ENCODE measurements around the gene NLRX1. TPM values are rescaled to one million over a fixed set of nuclear protein-coding genes. Genes with fewer than 3 reads are reported as not detected.
A peak's percentile ranks its signal among the peaks of the same experiment; 100 is the strongest.
"Not testable (repeated sequence)": the region's sequence is repeated elsewhere in the genome, so short reads cannot be mapped to it uniquely, and the experiment has no call there.

NLRX1 gene
- total RNA-seq, 1 experiment from 2014 or later = 7.2 TPM

- ChIA-PET POLR2A (interaction anchor here (1.0 kb wide), 1 partner anchor 25 kb away, joined by 5 read pairs; the partner anchor contains the start of gene DPAGT1), CTCF (interaction anchor here (1.2 kb wide), 1 partner anchor 25 kb away, joined by 4 read pairs; no protein-coding TSS in a partner anchor)
These were observed 41.8 kb upstream of the NLRX1 start for GRCh38 chr11:119126675-119127268.

GRCh38 chr11:119130662-119131061 lies 37.9 kb upstream of the NLRX1 start:
- no peak overlapping the region for H3K4me3 ChIP-seq (ENCODE audit: low read depth, low read length)

More at GRCh38 chr11:119126675-119127268, 41.8 kb upstream of the NLRX1 start:
- Histone ChIP-seq H3K36me3 (ENCODE audit: control insufficient read depth, insufficient read depth, low read length) (peaks cover 13% of the 10 kb centered on the region), H3K9me3 (no peaks in the 10 kb centered on the region), H3K27me3 (replicated peaks; ENCODE audit: control insufficient read depth, insufficient read depth, low read length) (no peaks in the 10 kb centered on the region), H3K4me1 (peaks cover 14% of the 10 kb centered on the region), H3K4me3 (ENCODE audit: low read depth, low read length) (no peak overlapping the region)
- DNase-seq = no peak
- no peak for TF ChIP-seq CTCF (IDR thresholded peaks at IDR 0.05; ENCODE audit: insufficient read depth in 1 of 2, low read depth in 1 of 2, low read length in 1 of 2, severe bottlenecking in 1 of 2, unreplicated experiment in 1 of 2)
- Mint-ChIP-seq H3K27ac (ENCODE audit: unreplicated experiment) (no peak overlapping the region), H3K4me1 (ENCODE audit: low read depth, unreplicated experiment) (peaks cover 15% of the 10 kb centered on the region), H3K4me3 (ENCODE audit: unreplicated experiment) (no peak overlapping the region), H3K9me3 (ENCODE audit: unreplicated experiment) (no peaks in the 10 kb centered on the region), H3K36me3 (ENCODE audit: insufficient read depth, unreplicated experiment) (peaks cover 64% of the 10 kb centered on the region), H3K27me3 (ENCODE audit: insufficient read depth, unreplicated experiment) (no peaks in the 10 kb centered on the region)
- no TSS peak for BruUV-seq (replicated peaks)
- intact Hi-C loops (cut with micrococcal nuclease; ENCODE audit: unreplicated experiment) = no loop called here

GRCh38 chr11:119134389-119134978 lies 34.0 kb upstream of the NLRX1 start:
- no peaks in the 10 kb centered on the region for H3K27me3 ChIP-seq (replicated peaks; ENCODE audit: control insufficient read depth, insufficient read depth, low read length)
- POLR2A ChIA-PET = interaction anchor here (1.9 kb wide), 1 partner anchor 13 kb away, joined by 6 read pairs; the partner anchor contains the start of gene HINFP
- H3K36me3 ChIP-seq (ENCODE audit: control insufficient read depth, insufficient read depth, low read length) = peaks cover 11% of the 10 kb centered on the region
- H3K27ac Mint-ChIP-seq (ENCODE audit: unreplicated experiment) = no peak overlapping the region
- no peaks in the 10 kb centered on the region for H3K4me1 Mint-ChIP-seq (ENCODE audit: low read depth, unreplicated experiment)
- H3K36me3 Mint-ChIP-seq (ENCODE audit: insufficient read depth, unreplicated experiment) = peaks cover 35% of the 10 kb centered on the region
- no peak overlapping the region for H3K4me3 Mint-ChIP-seq (ENCODE audit: unreplicated experiment)
- intact Hi-C loops (cut with micrococcal nuclease; ENCODE audit: unreplicated experiment) = no loop called here
- no peaks in the 10 kb centered on the region for H3K9me3 ChIP-seq
- CTCF ChIA-PET = interaction anchor here (0.7 to 0.9 kb wide), 2 partner anchors 13 to 40 kb away, joined by 3 read pairs; partner anchors contain the start of gene HINFP
- BruUV-seq (replicated peaks) = no TSS peak
- H3K27me3 Mint-ChIP-seq (ENCODE audit: insufficient read depth, unreplicated experiment) = no peaks in the 10 kb centered on the region
- H3K4me1 ChIP-seq = no peaks in the 10 kb centered on the region
- DNase-seq = peak in 1 of 2 experiments; percentile 47
- peak; percentile 74 for TF ChIP-seq CTCF (IDR thresholded peaks at IDR 0.05; ENCODE audit: insufficient read depth in 1 of 2, low read depth in 1 of 2, low read length in 1 of 2, severe bottlenecking in 1 of 2, unreplicated experiment in 1 of 2)
- no peak overlapping the region for H3K4me3 ChIP-seq (ENCODE audit: low read depth, low read length)
- no peaks in the 10 kb centered on the region for H3K9me3 Mint-ChIP-seq (ENCODE audit: unreplicated experiment)

More at GRCh38 chr11:119130662-119131061, 37.9 kb upstream of the NLRX1 start:
- Mint-ChIP-seq H3K36me3 (ENCODE audit: insufficient read depth, unreplicated experiment) (peaks cover 60% of the 10 kb centered on the region), H3K4me1 (ENCODE audit: low read depth, unreplicated experiment) (peaks cover 7% of the 10 kb centered on the region), H3K27ac (ENCODE audit: unreplicated experiment) (no peak overlapping the region), H3K9me3 (ENCODE audit: unreplicated experiment) (no peaks in the 10 kb centered on the region), H3K27me3 (ENCODE audit: insufficient read depth, unreplicated experiment) (no peaks in the 10 kb centered on the region), H3K4me3 (ENCODE audit: unreplicated experiment) (no peak overlapping the region)
- intact Hi-C loops (cut with micrococcal nuclease; ENCODE audit: unreplicated experiment) = no loop called here
- DNase-seq = no peak
- H3K27me3 ChIP-seq (replicated peaks; ENCODE audit: control insufficient read depth, insufficient read depth, low read length) = no peaks in the 10 kb centered on the region
- H3K9me3 ChIP-seq = no peaks in the 10 kb centered on the region
- TF ChIP-seq CTCF (IDR thresholded peaks at IDR 0.05; ENCODE audit: insufficient read depth in 1 of 2, low read depth in 1 of 2, low read length in 1 of 2, severe bottlenecking in 1 of 2, unreplicated experiment in 1 of 2) = no peak
- peaks cover 3% of the 10 kb centered on the region for H3K4me1 ChIP-seq
- BruUV-seq (replicated peaks) = no TSS peak
- ChIA-PET CTCF (no interaction called here), POLR2A (no interaction called here)
- H3K36me3 ChIP-seq (ENCODE audit: control insufficient read depth, insufficient read depth, low read length) = peaks cover 14% of the 10 kb centered on the region

- not testable (repeated sequence) for BruUV-seq (replicated peaks)
These were observed 29.2 kb upstream of the NLRX1 start for GRCh38 chr11:119139276-119139675.

More at GRCh38 chr11:119139276-119139675, 29.2 kb upstream of the NLRX1 start:
- intact Hi-C loops (cut with micrococcal nuclease; ENCODE audit: unreplicated experiment); H3K27ac Mint-ChIP-seq (ENCODE audit: unreplicated experiment); H3K27me3 ChIP-seq (replicated peaks; ENCODE audit: control insufficient read depth, insufficient read depth, low read length); H3K4me3 Mint-ChIP-seq (ENCODE audit: unreplicated experiment); H3K4me1 ChIP-seq; H3K4me3 ChIP-seq (ENCODE audit: low read depth, low read length); H3K4me1 Mint-ChIP-seq (ENCODE audit: low read depth, unreplicated experiment); POLR2A ChIA-PET; H3K9me3 Mint-ChIP-seq (ENCODE audit: unreplicated experiment); DNase-seq; H3K27me3 Mint-ChIP-seq (ENCODE audit: insufficient read depth, unreplicated experiment); H3K36me3 Mint-ChIP-seq (ENCODE audit: insufficient read depth, unreplicated experiment); H3K9me3 ChIP-seq; H3K36me3 ChIP-seq (ENCODE audit: control insufficient read depth, insufficient read depth, low read length): not testable (repeated sequence)
- CTCF ChIA-PET = interaction anchor here (0.6 kb wide), 1 partner anchor 583 kb away, joined by 7 read pairs; no protein-coding TSS in a partner anchor

Measured in Caco-2 (cell line).